Naive B cell (primary cell): ENCODE data around the gene BATF. TPM values are rescaled to one million over a fixed set of nuclear protein-coding genes. Genes with fewer than 3 reads are reported as not detected.
A peak's percentile ranks its signal among the peaks of the same experiment; 100 is the strongest.
"Not testable (repeated sequence)": the region's sequence is repeated elsewhere in the genome, so short reads cannot be mapped to it uniquely, and the experiment has no call there.

Source experiments
- ATAC-seq, 2 donors: fragments of 150-1000 bp; cut with Tn5 transposase; 2 replicates each; pipeline ENCODE4 v1.10.0; 2021; ENCODE audit warnings: low read depth in 2 of 2, mild to moderate bottlenecking in 2 of 2, moderate library complexity in 2 of 2
- DNase-seq: peaks from one replicate; pipeline ENCODE4 v3.0.0; 2022
- H3K27ac Mint-ChIP-seq, 6 donors: one replicate each; pipeline ENCODE4 v1.8.0; 2020 to 2022; ENCODE audit warnings: mild to moderate bottlenecking in 6 of 6, mixed read lengths in 6 of 6, moderate library complexity in 5 of 6, inconsistent platforms in 2 of 6
- H3K27me3 Mint-ChIP-seq, 3 donors: one replicate each; pipeline ENCODE4 v1.8.0; 2021 to 2022; ENCODE audit warnings: mixed read lengths in 3 of 3, mild to moderate bottlenecking in 1 of 3
- H3K36me3 Mint-ChIP-seq, 2 donors: one replicate each; pipeline ENCODE4 v1.8.0; 2020 to 2022; ENCODE audit warnings: mixed read lengths in 2 of 2, inconsistent platforms in 1 of 2, mild to moderate bottlenecking in 1 of 2
- H3K4me1 Mint-ChIP-seq, 3 donors: one replicate each; pipeline ENCODE4 v1.8.0; 2020 to 2022; ENCODE audit warnings: mixed read lengths in 3 of 3, inconsistent platforms in 1 of 3, mild to moderate bottlenecking in 1 of 3, moderate library complexity in 1 of 3
- H3K4me3 Mint-ChIP-seq, 8 donors: one replicate each; pipeline ENCODE4 v1.8.0; 2020 to 2022; ENCODE audit warnings: mild to moderate bottlenecking in 8 of 8, mixed read lengths in 8 of 8, moderate library complexity in 8 of 8, inconsistent platforms in 2 of 8
- H3K9me3 Mint-ChIP-seq, 7 donors: one replicate each; pipeline ENCODE4 v1.8.0; 2020 to 2022; ENCODE audit warnings: mixed read lengths in 7 of 7, mild to moderate bottlenecking in 5 of 7, inconsistent platforms in 2 of 7, moderate library complexity in 1 of 7
- polyA plus RNA-seq, 6 donors: library from polyadenylated mRNA; unstranded; fragments of 300-500 nt; fragmentation: Illumina TruSeq; gene quantifications; one replicate each; pipeline ENCODE4 v1.2.3, GENCODE V29; 2021; ENCODE audit warnings: low read depth in 6 of 6

The BATF gene
- polyA plus RNA-seq: 10 to 100 TPM in 2 of 6 donors, 1 to 10 TPM in 4; 2.6 to 12.9 (median 6.5) TPM

- no peaks in the 10 kb centered on the region for H3K27me3 Mint-ChIP-seq
- H3K9me3 Mint-ChIP-seq: no peaks in the 10 kb centered on the region
- H3K27ac Mint-ChIP-seq: peak within 1 kb of the TSS; percentile 76 to 99 (median 96)
Measured at GRCh38 chr14:75522224-75522982, at the start of gene BATF. Gene BATF, plus strand, starts transcription at chr14:75522469. Its CDS starts 214 bp downstream, at chr14:75522683.

GRCh38 chr14:75474127-75474526 is 48.1 kb upstream of the BATF start:
- H3K36me3 Mint-ChIP-seq, DNase-seq, H3K9me3 Mint-ChIP-seq, ATAC-seq, H3K27me3 Mint-ChIP-seq, H3K4me3 Mint-ChIP-seq: not testable (repeated sequence)
- peaks cover 20 to 22% (median 21%) of the 10 kb centered on the region in 3 donors for H3K4me1 Mint-ChIP-seq
- H3K27ac Mint-ChIP-seq: peak overlapping the region in 1 of 6 donors; percentile 60

More at GRCh38 chr14:75522224-75522982, at the start of gene BATF:
- Mint-ChIP-seq H3K36me3 (peaks cover 0 to 12% of the 10 kb centered on the region in 2 donors), H3K4me3 (peak within 1 kb of the TSS; percentile 90 to 100 (median 98)), H3K4me1 (peaks cover 42 to 55% (median 48%) of the 10 kb centered on the region in 3 donors)
- ATAC-seq: peak; percentile 82 to 84
- peak; percentile 65 for DNase-seq

GRCh38 chr14:75476274-75476995 is 45.8 kb upstream of the BATF start:
- H3K27ac Mint-ChIP-seq: peak overlapping the region in 1 of 6 donors; percentile 6
- no peak for DNase-seq
- peaks cover 5 to 9% (median 6%) of the 10 kb centered on the region in 3 donors for H3K27me3 Mint-ChIP-seq

GRCh38 chr14:75477881-75478280 is 44.4 kb upstream of the BATF start:
- Mint-ChIP-seq H3K27me3 (peaks cover 9 to 10% (median 10%) of the 10 kb centered on the region in 3 donors), H3K27ac (peak overlapping the region in 1 of 6 donors; percentile 47), H3K36me3 (no peaks in the 10 kb centered on the region), H3K4me3 (no peak overlapping the region), H3K4me1 (peaks cover 0 to 4% (median 0%) of the 10 kb centered on the region in 3 donors), H3K9me3 (no peaks in the 10 kb centered on the region)
- no peak for DNase-seq
- no peak for ATAC-seq

More at GRCh38 chr14:75476274-75476995, 45.8 kb upstream of the BATF start:
- H3K9me3 Mint-ChIP-seq: no peaks in the 10 kb centered on the region
- H3K4me3 Mint-ChIP-seq: no peak overlapping the region
- peak in 1 of 2 donors; percentile 56 for ATAC-seq
- H3K36me3 Mint-ChIP-seq: no peaks in the 10 kb centered on the region
- H3K4me1 Mint-ChIP-seq: peaks cover 4 to 6% (median 5%) of the 10 kb centered on the region in 3 donors

- ATAC-seq (no peak), DNase-seq (no peak)
- Mint-ChIP-seq H3K27ac (no peak overlapping the region), H3K27me3 (peaks cover 9 to 10% (median 10%) of the 10 kb centered on the region in 3 donors), H3K4me1 (peaks cover 0 to 4% (median 0%) of the 10 kb centered on the region in 3 donors), H3K4me3 (no peak overlapping the region), H3K9me3 (no peaks in the 10 kb centered on the region), H3K36me3 (no peaks in the 10 kb centered on the region)
Measured at GRCh38 chr14:75479770-75480600, 42.3 kb upstream of the BATF start.

- H3K27ac Mint-ChIP-seq: no peak overlapping the region
- no peaks in the 10 kb centered on the region for H3K36me3 Mint-ChIP-seq
- H3K4me3 Mint-ChIP-seq: no peak overlapping the region
- ATAC-seq: no peak
- H3K4me1 Mint-ChIP-seq: peaks cover 0 to 4% (median 0%) of the 10 kb centered on the region in 3 donors
- peaks cover 10 to 24% (median 17%) of the 10 kb centered on the region in 3 donors for H3K27me3 Mint-ChIP-seq
- DNase-seq: no peak
- no peaks in the 10 kb centered on the region for H3K9me3 Mint-ChIP-seq
Measured at GRCh38 chr14:75482366-75482765, 39.9 kb upstream of the BATF start.

GRCh38 chr14:75484711-75485429 is 37.4 kb upstream of the BATF start:
- Mint-ChIP-seq H3K4me1 (peaks cover 3 to 5% (median 3%) of the 10 kb centered on the region in 3 donors), H3K9me3 (no peaks in the 10 kb centered on the region), H3K36me3 (no peaks in the 10 kb centered on the region), H3K27ac (no peak overlapping the region), H3K4me3 (no peak overlapping the region), H3K27me3 (peaks cover 9 to 24% (median 20%) of the 10 kb centered on the region in 3 donors)
- ATAC-seq (no peak), DNase-seq (no peak)

- Mint-ChIP-seq H3K9me3 (no peaks in the 10 kb centered on the region), H3K4me1 (peaks cover 3 to 5% (median 3%) of the 10 kb centered on the region in 3 donors), H3K4me3 (no peak overlapping the region), H3K27me3 (peaks cover 6 to 20% (median 14%) of the 10 kb centered on the region in 3 donors), H3K27ac (no peak overlapping the region), H3K36me3 (no peaks in the 10 kb centered on the region)
- DNase-seq (no peak), ATAC-seq (no peak)
Measured at GRCh38 chr14:75486318-75486717, 36.0 kb upstream of the BATF start.

- DNase-seq (no peak), ATAC-seq (no peak)
- Mint-ChIP-seq H3K4me3 (no peak overlapping the region), H3K4me1 (peaks cover 3 to 5% (median 3%) of the 10 kb centered on the region in 3 donors), H3K9me3 (no peaks in the 10 kb centered on the region), H3K36me3 (no peaks in the 10 kb centered on the region), H3K27me3 (peaks cover 0 to 15% (median 12%) of the 10 kb centered on the region in 3 donors), H3K27ac (no peak overlapping the region)
Measured at GRCh38 chr14:75487155-75487671, 35.1 kb upstream of the BATF start.

GRCh38 chr14:75489480-75489837 is 32.8 kb upstream of the BATF start:
- Mint-ChIP-seq H3K36me3 (no peaks in the 10 kb centered on the region), H3K27ac (no peak overlapping the region), H3K4me1 (peaks cover 3 to 5% (median 3%) of the 10 kb centered on the region in 3 donors), H3K27me3 (peaks cover 0 to 15% (median 12%) of the 10 kb centered on the region in 3 donors), H3K4me3 (no peak overlapping the region), H3K9me3 (no peaks in the 10 kb centered on the region)
- ATAC-seq (no peak), DNase-seq (no peak)

GRCh38 chr14:75491376-75491978 is 30.8 kb upstream of the BATF start:
- Mint-ChIP-seq H3K9me3 (no peaks in the 10 kb centered on the region), H3K4me3 (no peak overlapping the region), H3K27ac (no peak overlapping the region), H3K36me3 (no peaks in the 10 kb centered on the region), H3K27me3 (peaks cover 6 to 10% (median 9%) of the 10 kb centered on the region in 3 donors), H3K4me1 (peaks cover 3 to 5% (median 5%) of the 10 kb centered on the region in 3 donors)
- no peak for ATAC-seq
- no peak for DNase-seq
